Inflammatory macrophage treated with lipopolysaccharide for 4 hours (primary cell): Measurements from ENCODE around the gene ANKRD66.
A peak's percentile ranks its signal among the peaks of the same experiment; 100 is the strongest.

Source experiments
- DNase-seq: peaks from one replicate; pipeline ENCODE4 v3.0.0-alpha.2; 2020

The ANKRD66 gene

GRCh38 chr6:46792635-46793034 lies 45.9 kb downstream of the ANKRD66 start:
- no peak for DNase-seq

GRCh38 chr6:46793138-46793537 lies 46.4 kb downstream of the ANKRD66 start, which contains the start of gene MEP1A:
TSS of gene MEP1A (plus strand) at chr6:46793389. CDS start at chr6:46793399, 10 bp downstream.
- no peak for DNase-seq

- DNase-seq: no peak
These were observed 47.3 kb downstream of the ANKRD66 start for GRCh38 chr6:46794068-46794467.

- DNase-seq: peak; percentile 63
These were observed 49.1 kb downstream of the ANKRD66 start for GRCh38 chr6:46795816-46796215.

- DNase-seq: peak; percentile 86
These were observed 50.3 kb downstream of the ANKRD66 start for GRCh38 chr6:46796848-46797580.

- DNase-seq: no peak
These were observed 52.9 kb downstream of the ANKRD66 start for GRCh38 chr6:46799657-46800056.

GRCh38 chr6:46808806-46809205 lies 62.1 kb downstream of the ANKRD66 start:
- peak; percentile 34 for DNase-seq
